Endometrial microvascular endothelial cells (primary cell): ENCODE results near the gene UIMC1. TPM values are rescaled to one million over a fixed set of nuclear protein-coding genes. Genes with fewer than 3 reads are reported as not detected.

Source experiments
- in situ Hi-C: cut with HindIII; loops from 2 replicates; pipeline ENCODE4 v1.10.0; 2017; ENCODE audit warnings: low sequenced_read_pairs, low pct_unique_long_range_greater_than_20kb; ENCODE audit errors: inconsistent ontology term
- total RNA-seq: library from RNA; depleted of rRNA; stranded (reverse); fragments of >200 nt; gene quantifications from one replicate; pipeline ENCODE4 v1.2.3, GENCODE V29; 2015; ENCODE audit errors: inconsistent ontology term

Gene UIMC1
- total RNA-seq, 1 donor from 2014 or later = 35.5 TPM

DNA sequence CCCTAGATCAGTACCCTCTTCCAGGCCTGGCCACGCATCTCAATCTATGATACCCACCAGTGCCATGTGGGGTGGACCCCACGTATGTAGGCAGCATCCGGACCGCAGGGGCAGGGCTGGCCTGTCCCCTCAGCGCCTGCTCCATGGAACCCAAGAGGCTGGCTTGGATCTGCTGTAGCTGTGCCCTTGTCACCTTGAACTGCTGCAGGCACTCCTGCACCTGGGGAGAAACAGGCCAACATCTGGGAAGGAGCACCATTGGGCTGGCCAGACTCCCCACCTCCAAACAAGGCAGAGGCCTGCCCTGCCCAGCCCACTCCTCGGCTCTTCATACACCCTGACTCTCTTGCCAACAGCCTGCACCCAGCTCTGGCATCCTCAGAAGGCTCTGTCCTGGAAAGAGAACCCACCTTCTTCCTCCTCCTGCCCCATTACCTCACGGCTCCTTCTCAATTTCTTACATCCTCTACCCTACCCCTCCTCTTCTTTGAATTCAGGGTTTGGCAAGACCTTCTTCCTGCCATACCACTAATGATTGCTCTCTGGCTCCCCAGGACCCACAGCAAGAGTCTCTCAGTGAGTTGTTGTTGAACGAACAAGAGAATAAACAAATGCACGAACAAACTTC lies 115.1 kb downstream of the UIMC1 start:
- in situ Hi-C loops = no loop called here

DNA sequence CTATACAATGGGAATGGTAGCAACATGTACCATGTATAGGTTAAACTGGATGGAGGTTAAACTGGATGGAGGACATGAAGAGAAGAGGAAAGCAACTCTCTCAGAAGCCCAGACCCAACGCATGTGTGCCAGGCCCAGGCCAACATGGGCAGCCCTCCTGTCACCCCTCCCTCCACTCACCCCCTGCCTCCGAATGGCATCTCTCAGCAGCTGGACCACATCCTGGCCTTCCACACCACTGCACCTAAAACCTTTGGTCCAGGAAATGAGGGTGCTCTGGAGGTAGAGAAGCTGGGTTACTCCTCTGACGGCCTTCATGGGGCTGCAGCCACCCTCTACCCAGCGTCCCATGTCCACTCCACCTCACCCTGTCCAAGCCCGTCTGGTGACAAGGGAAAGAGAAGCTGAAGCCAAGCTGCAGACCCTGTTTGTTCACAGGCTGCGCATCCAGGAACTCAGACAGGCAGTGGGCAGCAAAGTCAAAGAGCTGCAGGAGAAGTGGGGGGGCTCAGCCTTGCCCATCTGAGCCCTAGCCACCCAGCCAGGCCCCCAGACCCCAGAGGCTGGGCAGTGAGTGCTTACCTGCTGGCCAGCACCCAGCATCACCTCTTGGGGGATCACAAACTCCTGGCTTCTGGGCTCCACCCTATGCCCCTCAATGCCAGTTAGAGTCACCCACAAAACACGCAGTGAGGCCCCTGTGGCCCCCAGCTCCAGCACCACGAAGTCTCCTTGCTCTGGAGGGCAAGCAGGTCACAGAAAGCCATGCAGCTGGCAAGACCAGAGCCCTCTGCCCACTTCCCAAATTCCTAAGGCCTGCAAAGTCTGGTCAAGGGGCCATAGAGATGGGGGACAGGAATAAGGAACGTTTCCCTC lies 115.9 kb downstream of the UIMC1 start:
- in situ Hi-C loops = no loop called here

DNA sequence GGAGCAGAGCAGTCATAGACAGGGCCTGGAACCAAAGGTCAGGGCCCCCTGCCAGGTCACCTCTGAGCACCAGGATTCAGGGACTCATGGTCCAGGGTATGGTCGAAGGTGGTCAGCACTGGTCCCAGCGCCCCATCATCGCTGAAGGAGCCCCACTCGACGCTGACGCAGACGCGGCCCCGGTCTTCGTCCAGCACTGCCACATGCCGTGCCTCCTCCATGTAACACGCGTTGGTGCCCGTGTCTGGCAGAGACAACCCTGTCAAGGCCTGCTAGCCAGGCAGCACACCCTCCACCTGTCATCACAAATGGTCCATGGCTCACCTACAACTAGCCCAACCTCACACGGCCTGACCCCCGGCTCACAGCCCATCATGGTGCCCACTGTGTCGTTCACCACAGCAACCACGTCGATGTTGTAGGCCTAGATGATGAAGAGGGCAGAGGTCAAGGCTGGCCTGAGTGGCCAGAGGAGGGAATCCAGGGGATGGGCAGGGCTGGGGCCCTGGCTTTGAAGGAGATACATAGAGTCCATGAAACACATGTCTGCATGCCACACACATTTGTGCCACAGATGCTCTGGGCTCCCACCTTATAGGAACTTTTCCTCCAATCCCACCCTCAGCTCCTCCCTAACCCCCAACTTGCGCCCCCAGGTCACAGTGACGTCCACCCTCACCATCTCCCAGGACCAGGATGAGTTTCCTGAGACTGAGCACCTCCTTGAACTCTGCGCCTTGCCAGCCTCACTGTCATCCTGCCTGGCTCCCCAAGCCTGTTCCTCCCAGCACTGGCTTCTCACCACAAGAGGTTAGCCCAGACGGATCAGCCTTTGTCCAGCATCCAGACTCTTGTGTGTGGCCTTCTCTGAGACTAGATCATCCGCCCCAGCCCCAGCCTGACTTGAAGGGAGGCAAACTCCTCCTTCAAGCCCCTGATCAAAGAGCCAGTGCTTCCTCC lies 117.0 kb downstream of the UIMC1 start:
- in situ Hi-C loops = no loop called here

DNA sequence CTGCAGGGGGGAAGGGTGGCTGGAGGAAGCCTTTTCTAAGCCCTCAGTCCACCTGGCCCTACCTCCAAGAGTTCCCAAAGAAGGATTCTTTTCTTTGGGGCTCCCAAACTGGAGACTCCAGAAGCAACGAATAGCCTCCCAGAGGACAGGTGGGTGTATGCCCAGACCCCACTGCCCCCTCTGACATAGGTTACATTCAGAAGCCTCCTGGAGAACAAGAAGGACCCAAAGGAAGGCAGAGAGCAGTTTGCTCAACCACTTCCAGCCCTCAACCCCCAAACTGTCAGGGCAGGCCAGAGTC lies 117.8 kb downstream of the UIMC1 start:
- in situ Hi-C loops = no loop called here

DNA sequence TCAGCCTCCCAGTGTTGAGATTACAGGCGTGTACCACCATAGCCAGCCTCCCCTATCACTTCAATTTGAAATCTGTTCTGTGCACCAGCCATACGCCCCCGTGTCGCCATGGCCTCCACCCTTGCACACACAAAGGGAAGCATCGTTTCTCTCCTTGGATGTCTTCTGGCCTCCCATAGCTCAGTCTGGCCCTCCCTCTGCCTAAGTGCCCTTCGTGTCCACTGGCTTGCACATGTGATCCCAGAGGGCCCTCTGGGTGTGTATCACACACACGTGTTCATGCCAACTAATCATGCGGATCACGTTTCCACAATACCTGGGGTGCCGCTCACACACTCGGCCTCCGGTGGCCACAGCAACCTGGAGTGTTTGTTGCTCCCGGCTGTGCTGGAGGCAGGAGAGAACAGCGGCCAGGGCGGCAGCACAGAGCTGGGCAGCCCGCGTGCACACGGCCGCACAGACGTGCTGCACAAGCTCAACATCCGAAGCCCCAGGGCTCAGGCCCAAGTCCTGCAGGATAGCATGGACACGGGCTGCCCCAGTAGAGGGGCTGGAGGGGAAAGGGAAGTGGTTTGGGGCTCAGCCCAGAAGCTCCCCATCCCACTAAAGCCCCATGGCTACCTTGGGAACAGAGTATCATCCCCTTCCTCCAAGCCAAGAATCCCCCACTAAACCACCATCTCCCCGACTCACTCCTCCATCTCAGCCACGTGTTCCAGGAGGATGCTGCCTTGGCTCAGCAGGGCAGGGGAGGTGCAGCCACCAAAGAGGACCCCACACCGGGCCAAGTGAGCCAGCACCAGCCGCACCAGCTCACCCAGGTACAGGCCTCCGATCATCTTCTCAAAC lies 118.3 kb downstream of the UIMC1 start:
- in situ Hi-C loops = no loop called here

DNA sequence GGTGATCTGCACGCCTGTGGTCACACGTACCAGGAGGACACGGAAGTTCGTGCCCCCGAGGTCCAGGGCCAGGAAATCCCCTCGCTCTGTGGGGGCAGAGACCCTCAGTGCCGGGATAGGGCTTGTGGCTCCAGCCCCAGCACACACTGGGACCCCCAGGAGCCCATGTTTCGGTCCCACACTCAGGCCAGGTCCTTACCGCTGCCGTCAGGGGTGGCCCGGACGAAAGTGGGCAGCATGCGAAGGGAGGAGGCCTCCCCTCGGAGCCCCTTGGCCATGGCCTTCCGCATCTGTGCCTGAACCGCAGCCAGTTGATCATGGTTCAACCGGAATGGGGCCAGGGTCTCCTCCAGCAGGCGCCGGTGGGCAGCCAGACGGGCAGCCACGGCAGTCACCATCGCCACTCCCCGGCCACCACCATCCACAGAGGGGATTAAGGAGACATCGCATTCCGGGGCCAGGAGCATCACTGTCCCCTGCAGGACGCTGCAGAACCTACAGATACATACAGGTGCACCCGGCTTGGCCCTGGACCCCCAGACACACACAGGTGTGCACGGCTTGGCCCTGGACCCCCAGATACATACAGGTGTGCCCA lies 119.2 kb downstream of the UIMC1 start:
- in situ Hi-C loops = no loop called here

DNA sequence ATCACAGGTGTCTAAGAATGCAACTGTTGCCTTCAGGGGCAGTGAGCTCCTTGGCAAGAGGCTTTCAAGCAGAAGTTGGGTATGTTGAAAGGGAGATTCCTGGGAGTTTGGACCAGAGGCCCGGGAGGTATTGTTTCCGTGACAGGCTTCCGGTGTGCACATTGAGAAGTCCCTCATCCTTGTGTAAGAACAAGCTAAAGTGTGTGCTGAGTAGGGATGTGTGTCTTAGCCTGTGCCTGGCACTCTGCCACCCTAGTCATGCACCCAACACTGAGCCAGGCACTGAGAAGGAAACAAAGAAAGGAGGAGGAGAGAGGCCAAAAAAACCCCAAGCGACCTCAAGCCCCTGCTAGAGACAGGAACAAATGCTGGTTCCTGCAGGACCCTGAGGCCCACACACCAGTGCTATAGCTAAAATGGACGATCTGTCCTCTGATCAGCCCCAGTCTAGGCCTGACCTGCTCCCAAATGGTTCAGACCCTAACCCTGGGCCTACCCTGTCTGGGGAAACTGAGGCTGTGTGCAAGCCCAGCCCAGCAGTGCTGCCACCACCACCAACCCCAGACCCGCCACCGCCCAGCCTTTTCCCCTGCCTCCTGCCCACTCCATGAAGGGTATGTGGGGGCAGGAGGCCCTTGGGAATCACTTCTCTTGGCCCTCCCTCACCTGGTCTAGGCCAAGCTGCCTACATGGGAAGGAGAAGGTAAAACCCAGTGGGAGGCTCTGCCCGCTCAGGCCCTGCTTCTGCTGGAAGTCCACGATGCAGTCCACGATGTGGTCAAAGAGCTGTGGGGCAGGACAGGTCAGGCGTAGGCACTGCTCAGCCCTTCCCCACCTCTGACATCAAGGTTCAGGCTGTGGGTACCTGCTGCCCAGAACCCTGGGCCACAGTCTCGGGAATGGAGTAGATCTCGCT lies 120.0 kb downstream of the UIMC1 start:
- in situ Hi-C loops = no loop called here

DNA sequence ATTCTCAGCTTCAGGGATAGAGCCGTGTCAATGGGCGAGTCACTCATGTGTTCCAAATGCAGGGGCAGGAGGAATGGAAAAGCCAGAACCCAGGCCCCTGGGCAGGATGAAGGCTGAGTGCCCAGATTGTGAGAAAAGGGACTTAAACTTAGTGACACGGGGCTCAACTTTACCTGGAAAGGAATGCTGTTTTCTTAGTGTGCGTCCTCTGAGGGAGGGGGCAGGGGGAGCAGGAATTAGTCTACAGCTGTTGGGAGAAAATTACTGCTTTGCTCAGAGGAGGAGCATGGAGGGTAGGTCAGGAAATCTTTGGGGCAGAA lies 122.0 kb downstream of the UIMC1 start:
- in situ Hi-C loops = no loop called here

DNA sequence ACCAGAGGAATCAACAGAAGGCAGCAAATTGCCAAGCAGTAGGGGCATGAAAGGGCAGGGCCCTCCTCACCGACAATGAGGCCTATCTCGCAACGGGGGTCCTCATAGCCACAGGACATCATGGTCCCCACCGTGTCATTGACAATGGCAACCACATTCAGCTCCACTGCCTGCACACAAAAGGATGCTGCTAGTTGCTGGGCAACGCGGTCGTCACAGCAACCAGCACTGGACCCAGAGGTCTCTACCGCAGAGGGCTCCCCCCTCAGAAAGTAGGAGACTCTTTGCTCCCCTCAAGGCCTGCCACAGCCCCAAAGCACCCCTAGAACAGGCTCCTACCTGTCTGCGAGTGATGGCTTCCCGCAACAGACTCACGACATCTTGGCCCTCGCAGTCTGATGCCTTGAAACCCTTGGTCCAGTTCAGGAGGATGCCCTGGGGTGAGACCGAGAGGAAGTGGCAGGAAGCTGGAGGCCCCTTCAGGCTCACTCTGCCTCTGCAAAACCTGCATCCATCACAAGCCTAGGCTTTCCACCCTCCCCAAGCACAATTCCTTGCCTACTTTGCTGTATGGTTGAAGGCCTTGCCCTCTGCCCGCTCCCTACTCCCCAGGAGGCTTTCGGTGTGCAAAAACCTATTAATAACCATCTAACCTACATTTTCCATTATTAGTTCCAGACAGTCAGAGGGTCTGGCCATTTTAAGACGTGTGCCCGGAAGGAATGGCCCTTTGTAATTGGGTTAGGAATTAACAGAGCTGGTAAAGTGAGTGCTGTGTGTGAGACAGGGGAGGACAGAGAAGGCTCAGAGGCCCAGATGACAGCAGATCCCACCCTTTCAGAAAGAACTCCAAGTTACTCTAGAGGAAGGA lies 122.6 kb downstream of the UIMC1 start:
- in situ Hi-C loops = no loop called here

DNA sequence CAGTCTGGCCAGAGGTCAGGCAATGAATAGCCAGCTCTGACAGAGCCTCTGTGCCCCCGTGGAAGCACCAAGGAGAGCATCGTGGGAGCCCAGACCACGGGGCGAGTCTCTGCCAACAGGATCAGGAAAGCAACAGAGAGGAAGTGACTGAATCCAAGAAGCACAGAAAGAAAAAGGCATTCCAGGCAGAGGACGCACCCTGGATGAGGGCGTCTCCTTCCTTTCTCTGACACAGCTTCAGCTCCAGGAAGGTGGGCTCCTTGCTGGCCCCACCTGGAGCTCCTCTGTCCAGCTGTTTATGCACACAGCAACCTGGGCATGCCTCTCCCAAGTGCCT lies 124.0 kb downstream of the UIMC1 start:
- in situ Hi-C loops = no loop called here

DNA sequence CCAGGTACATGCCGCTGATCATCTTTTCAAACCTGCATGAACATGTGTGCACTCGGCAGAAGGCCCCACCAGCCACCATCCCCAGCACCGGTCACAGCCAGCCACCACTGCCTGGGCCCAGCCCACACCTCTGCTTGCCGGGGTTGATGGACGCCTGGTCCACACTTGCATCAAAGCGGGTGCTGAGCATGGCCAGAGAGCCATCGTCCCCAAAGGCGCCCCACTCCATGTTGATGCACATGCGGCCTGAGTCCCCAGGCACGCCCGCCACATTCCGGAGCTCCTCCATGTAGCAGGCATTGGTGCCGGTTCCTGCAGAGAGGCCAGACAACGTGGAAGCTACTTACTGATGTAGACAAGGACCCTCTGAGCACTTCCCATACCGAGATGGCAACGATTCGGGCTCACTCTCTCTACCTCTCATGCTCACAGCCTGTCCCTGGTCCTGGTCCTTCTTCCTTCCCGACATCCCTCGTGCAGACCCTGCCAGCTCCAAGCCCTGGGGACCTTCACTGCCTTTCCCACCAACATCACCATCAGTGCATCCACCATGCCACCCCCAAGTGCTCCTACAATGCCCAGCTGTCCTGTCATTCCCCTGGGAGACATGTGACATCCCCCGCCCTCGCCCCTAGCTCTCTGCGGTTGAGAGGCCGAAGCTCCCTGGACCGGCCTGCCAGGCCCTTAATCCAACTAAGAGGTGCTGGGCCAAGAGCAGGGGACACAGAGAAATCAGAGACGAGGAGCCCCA lies 124.6 kb downstream of the UIMC1 start:
- in situ Hi-C loops = no loop called here

DNA sequence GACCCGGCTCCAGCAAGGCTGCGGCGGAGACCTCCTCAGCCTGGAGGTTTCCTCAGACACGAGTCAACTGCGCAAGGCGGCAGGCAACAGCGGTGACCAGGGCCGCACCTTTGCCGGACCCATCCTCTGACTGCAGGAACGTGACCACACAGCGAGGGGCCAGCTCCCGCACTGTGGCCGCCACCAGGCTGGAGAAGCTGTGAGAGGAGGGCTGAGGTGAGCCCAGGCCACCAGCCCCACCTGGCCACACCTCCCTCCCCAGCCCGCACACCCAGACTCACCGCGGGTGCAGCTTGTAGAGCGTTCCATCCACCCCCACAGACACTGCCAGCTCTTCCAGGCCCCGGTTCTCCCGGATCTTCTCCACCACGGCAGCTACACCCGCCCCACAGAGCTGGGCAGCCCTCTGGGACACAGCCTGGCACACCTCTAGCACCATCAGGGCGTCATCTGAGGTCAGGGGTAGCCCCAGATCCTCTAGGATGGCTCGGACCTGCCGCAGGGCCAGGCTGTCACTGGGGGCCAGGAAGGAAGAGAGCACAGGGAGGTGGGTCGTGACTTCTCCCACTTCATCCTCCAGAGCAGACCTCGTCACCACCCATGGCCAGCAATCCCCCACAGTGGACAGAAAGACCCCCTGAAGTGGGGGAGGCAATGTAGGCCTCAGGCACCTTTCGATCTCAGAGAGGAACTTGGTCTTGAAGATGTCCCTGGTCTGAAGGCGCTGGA lies 125.4 kb downstream of the UIMC1 start:
- in situ Hi-C loops = no loop called here

DNA sequence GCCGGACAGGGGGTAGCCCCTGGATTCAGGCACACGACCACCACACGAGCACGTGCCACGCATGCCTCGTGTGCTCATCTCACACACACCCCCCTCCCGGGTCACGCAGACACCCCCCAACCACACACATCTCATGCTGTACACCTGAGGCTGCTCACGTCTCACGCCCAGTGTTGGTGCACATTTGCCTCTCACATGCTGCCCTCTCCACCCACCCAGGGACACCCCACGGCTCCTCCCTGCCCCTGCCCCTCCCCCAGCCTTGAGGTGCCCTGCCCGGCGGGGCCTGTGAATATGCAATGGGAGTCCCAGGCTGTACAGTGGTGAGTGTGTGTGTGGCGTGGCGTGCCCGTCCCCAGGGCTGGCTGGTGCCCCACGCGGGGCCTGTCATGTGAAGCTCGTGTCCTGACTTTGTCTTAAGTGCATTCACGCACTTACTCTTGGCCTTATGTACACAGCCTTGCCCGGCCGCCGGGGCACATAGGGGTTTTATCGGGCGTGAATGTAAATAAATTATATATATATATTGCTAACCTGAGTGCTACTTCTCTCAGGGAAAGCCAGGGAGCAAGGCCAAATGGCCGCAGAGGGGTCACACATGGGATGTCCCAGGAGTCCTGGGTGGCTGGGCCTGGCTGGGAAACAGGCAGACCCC lies 126.1 kb downstream of the UIMC1 start:
- in situ Hi-C loops = no loop called here

DNA sequence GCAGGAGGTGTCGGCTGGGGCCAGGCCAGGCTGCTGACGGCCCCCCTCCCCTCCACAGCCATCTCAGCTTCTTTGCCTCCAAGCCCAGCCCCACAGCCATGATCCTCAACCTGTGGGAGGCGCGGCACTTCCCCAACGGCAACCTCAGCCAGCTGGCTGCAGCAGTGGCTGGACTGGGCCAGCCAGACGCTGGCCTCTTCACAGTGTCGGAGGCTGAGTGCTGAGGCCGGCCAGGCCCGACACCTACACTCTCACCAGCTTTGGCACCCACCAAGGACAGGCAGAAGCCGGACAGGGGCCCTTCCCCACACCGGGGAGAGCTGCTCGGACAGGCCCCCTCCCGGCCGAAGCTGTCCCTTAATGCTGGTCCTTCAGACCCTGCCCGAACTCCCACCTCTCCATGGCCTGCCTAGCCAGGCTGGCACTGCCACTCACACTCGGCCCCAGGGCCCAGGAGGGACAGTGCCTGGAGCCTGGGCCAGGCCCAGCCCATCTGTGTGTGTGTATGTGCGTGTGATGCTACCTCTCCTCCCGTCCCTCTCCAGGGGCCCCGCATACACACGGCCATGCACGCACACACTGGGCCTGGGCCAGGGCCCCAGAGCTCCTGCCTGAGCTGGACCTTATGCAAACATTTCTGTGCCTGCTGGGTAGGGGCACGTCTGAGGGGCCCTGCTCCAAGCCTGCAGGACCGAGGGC lies 126.8 kb downstream of the UIMC1 start:
- in situ Hi-C loops = no loop called here
